Memory B cell (primary cell): ENCODE measurements around the gene KLB.
"Not testable (repeated sequence)": the region's sequence is repeated elsewhere in the genome, so short reads cannot be mapped to it uniquely, and the experiment has no call there.

Source experiments
- ATAC-seq: fragments of 150-1000 bp; cut with Tn5 transposase; 2 replicates; pipeline ENCODE4 v1.10.0; 2021; ENCODE audit warnings: low read depth, mild to moderate bottlenecking, moderate library complexity
- DNase-seq, 2 donors: peaks; one replicate each; pipeline ENCODE4 v3.0.0; 2022; ENCODE audit warnings: low spot score in 2 of 2
- H3K27ac Mint-ChIP-seq: one replicate; pipeline ENCODE4 v1.8.0; 2022; ENCODE audit warnings: mild to moderate bottlenecking, moderate library complexity, mixed read lengths
- H3K27me3 Mint-ChIP-seq: one replicate; pipeline ENCODE4 v1.8.0; 2022; ENCODE audit warnings: mixed read lengths
- H3K36me3 Mint-ChIP-seq: one replicate; pipeline ENCODE4 v1.8.0; 2022; ENCODE audit warnings: mild to moderate bottlenecking, mixed read lengths
- H3K4me1 Mint-ChIP-seq: one replicate; pipeline ENCODE4 v1.8.0; 2022; ENCODE audit warnings: mixed read lengths
- H3K4me3 Mint-ChIP-seq: one replicate; pipeline ENCODE4 v1.8.0; 2022; ENCODE audit warnings: mild to moderate bottlenecking, moderate library complexity, mixed read lengths
- H3K9me3 Mint-ChIP-seq: one replicate; pipeline ENCODE4 v1.8.0; 2022; ENCODE audit warnings: mixed read lengths

Gene KLB

GRCh38 chr4:39442998-39443397, 36.3 kb downstream of the KLB start:
- no peak for DNase-seq
- no peak for ATAC-seq
- H3K9me3 Mint-ChIP-seq = no peaks in the 10 kb centered on the region
- H3K27me3 Mint-ChIP-seq = no peaks in the 10 kb centered on the region
- peaks cover 4% of the 10 kb centered on the region for H3K4me1 Mint-ChIP-seq
- H3K36me3 Mint-ChIP-seq = no peaks in the 10 kb centered on the region
- no peak overlapping the region for H3K4me3 Mint-ChIP-seq
- no peak overlapping the region for H3K27ac Mint-ChIP-seq

- Mint-ChIP-seq H3K4me3 (peak overlapping the region; percentile 81), H3K27me3 (no peaks in the 10 kb centered on the region), H3K36me3 (no peaks in the 10 kb centered on the region), H3K27ac (peak overlapping the region; percentile 91), H3K9me3 (no peaks in the 10 kb centered on the region), H3K4me1 (peaks cover 4% of the 10 kb centered on the region)
- no peak for DNase-seq
- ATAC-seq = no peak
Measured at GRCh38 chr4:39446483-39446841, 39.7 kb downstream of the KLB start.

GRCh38 chr4:39446842-39447573, 40.3 kb downstream of the KLB start:
- ATAC-seq = peak; percentile 93
- peak; percentile 78 to 87 for DNase-seq
- H3K36me3 Mint-ChIP-seq = peaks cover 1% of the 10 kb centered on the region
- peak overlapping the region; percentile 91 for H3K27ac Mint-ChIP-seq
- H3K4me1 Mint-ChIP-seq = peaks cover 4% of the 10 kb centered on the region
- peak overlapping the region; percentile 81 for H3K4me3 Mint-ChIP-seq
- H3K9me3 Mint-ChIP-seq = no peaks in the 10 kb centered on the region
- H3K27me3 Mint-ChIP-seq = no peaks in the 10 kb centered on the region

DNA sequence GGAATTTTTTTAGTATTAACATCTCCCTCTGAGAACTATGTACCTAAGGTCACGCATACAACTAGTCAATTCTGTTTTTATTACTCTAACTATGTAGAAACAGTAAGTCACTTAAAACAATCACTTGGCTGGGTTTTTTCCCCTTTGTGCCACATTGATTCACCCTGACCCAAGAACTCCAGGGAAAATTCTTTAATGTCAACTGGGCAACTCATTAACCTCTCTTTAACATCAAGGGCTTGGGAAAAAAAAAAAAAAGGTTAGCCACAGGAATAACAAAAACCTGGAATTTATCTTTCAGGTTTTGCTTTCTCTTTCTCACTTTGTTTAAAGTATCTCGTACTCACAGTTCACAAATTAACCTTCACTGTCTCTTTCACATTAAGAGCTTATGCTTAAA, 43.9 kb downstream of the KLB start:
- Mint-ChIP-seq H3K4me1 (peaks cover 4% of the 10 kb centered on the region), H3K36me3 (peaks cover 18% of the 10 kb centered on the region), H3K27me3 (no peaks in the 10 kb centered on the region), H3K4me3 (no peak overlapping the region), H3K9me3 (no peaks in the 10 kb centered on the region), H3K27ac (peak overlapping the region; percentile 3)
- DNase-seq = no peak
- no peak for ATAC-seq

- Mint-ChIP-seq H3K4me3 (no peak overlapping the region), H3K36me3 (peaks cover 20% of the 10 kb centered on the region)
Measured at GRCh38 chr4:39451423-39452023, 44.8 kb downstream of the KLB start.

DNA sequence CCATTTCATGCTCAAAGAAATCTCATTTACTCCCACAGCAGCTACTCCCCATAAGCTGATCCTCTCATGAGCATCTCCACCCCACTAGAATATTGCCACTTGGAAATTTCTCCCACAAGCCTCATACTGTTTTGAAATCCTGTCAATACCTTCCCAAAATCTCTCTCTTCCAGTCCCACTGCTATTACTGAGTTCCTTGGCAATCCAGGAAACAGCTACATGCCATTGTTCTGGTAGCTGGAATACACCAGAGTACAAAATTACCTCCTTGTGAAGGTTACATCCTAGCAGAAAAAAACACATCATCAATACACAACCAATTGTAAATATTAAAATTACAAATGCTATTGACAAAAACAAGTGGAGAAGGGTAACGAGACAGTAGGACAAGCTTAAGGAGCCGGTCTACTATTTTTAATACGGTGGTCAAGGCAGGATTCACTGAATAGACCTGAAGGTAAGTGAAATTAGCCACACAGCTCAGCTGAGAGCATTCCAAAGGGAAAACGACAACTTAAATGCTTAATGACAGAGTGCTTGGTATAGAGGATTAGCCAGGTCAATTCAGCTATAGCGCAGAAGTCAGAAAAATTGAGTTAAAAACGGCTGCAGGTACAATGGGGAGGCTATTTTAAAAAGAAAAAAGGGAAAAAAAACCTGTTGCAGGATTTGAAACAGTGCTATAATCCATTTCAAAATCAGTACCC, 45.6 kb downstream of the KLB start:
- no peak for ATAC-seq
- H3K4me1 Mint-ChIP-seq = peaks cover 5% of the 10 kb centered on the region
- DNase-seq = no peak
- peaks cover 26% of the 10 kb centered on the region for H3K36me3 Mint-ChIP-seq
- no peak overlapping the region for H3K4me3 Mint-ChIP-seq
- H3K27me3 Mint-ChIP-seq = no peaks in the 10 kb centered on the region
- H3K9me3 Mint-ChIP-seq = no peaks in the 10 kb centered on the region
- H3K27ac Mint-ChIP-seq = peak overlapping the region; percentile 48

More at GRCh38 chr4:39451423-39452023, 44.8 kb downstream of the KLB start:
- H3K27ac Mint-ChIP-seq = no peak overlapping the region
- ATAC-seq (no peak), DNase-seq (no peak)
- peaks cover 4% of the 10 kb centered on the region for H3K4me1 Mint-ChIP-seq
- H3K9me3 Mint-ChIP-seq = no peaks in the 10 kb centered on the region
- no peaks in the 10 kb centered on the region for H3K27me3 Mint-ChIP-seq

- Mint-ChIP-seq H3K27ac (peak overlapping the region; percentile 48), H3K4me1 (peaks cover 7% of the 10 kb centered on the region), H3K9me3 (no peaks in the 10 kb centered on the region), H3K27me3 (no peaks in the 10 kb centered on the region), H3K4me3 (no peak overlapping the region), H3K36me3 (peaks cover 30% of the 10 kb centered on the region)
- DNase-seq (no peak), ATAC-seq (no peak)
Measured at GRCh38 chr4:39452860-39453587, 46.3 kb downstream of the KLB start.

DNA sequence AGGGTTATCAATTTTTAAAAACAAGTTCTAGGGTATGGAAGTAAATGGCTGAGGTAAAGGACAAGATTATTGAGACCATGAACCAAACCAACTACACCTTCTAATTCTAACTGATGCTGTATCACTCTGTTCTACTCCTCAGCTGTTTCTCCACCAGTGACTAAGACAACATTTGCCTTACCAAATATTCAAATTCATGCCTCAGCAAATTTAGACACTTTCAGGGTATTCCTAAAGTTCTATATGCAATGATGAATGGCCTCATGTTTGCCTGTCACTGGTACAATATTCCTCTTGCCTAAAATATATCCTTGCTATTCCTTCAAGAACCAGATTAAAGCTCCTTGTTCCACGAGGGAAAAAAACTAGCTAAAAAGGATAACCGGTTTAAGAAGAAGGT, 47.0 kb downstream of the KLB start:
- no peak overlapping the region for H3K27ac Mint-ChIP-seq
- no peaks in the 10 kb centered on the region for H3K9me3 Mint-ChIP-seq
- DNase-seq (no peak), ATAC-seq (no peak)
- H3K27me3 Mint-ChIP-seq = no peaks in the 10 kb centered on the region
- peaks cover 30% of the 10 kb centered on the region for H3K36me3 Mint-ChIP-seq
- peaks cover 9% of the 10 kb centered on the region for H3K4me1 Mint-ChIP-seq
- H3K4me3 Mint-ChIP-seq = no peak overlapping the region

- peak overlapping the region; percentile 41 for H3K27ac Mint-ChIP-seq
- no peaks in the 10 kb centered on the region for H3K27me3 Mint-ChIP-seq
- H3K9me3 Mint-ChIP-seq = no peaks in the 10 kb centered on the region
- ATAC-seq (no peak), DNase-seq (no peak)
- H3K4me1 Mint-ChIP-seq = peaks cover 12% of the 10 kb centered on the region
- no peak overlapping the region for H3K4me3 Mint-ChIP-seq
- H3K36me3 Mint-ChIP-seq = peaks cover 30% of the 10 kb centered on the region
Measured at GRCh38 chr4:39455486-39455885, 48.8 kb downstream of the KLB start.

GRCh38 chr4:39456946-39457763, 50.4 kb downstream of the KLB start:
- peak overlapping the region; percentile 96 for H3K4me3 Mint-ChIP-seq
- H3K36me3 Mint-ChIP-seq = peaks cover 28% of the 10 kb centered on the region
- H3K4me1 Mint-ChIP-seq = peaks cover 12% of the 10 kb centered on the region

DNA sequence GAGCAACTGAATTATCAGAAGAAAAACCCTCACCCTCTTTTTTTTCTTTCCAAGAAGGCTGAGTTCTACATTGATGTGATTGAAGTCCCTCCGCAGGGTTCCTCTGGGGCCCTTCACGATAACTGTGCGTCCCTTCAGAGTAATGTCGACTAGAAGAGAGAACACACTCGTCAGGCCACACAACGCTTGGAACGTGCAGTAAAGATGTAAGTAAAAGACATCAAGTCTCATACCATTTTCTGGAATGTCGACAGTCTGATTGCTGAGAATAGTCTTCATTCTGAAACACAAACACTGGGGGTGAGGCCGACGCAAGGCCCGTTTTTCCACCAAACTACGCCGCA, 51.4 kb downstream of the KLB start:
- H3K27me3 Mint-ChIP-seq, H3K9me3 Mint-ChIP-seq, DNase-seq: not testable (repeated sequence)
- peak overlapping the region; percentile 99 for H3K27ac Mint-ChIP-seq
- peaks cover 12% of the 10 kb centered on the region for H3K4me1 Mint-ChIP-seq
- peak; percentile 2 for ATAC-seq
- peak overlapping the region; percentile 96 for H3K4me3 Mint-ChIP-seq
- H3K36me3 Mint-ChIP-seq = peaks cover 21% of the 10 kb centered on the region

More at GRCh38 chr4:39456946-39457763, 50.4 kb downstream of the KLB start:
- DNase-seq = no peak
- Mint-ChIP-seq H3K27me3 (no peaks in the 10 kb centered on the region), H3K27ac (peak overlapping the region; percentile 99), H3K9me3 (no peaks in the 10 kb centered on the region)
- no peak for ATAC-seq

DNA sequence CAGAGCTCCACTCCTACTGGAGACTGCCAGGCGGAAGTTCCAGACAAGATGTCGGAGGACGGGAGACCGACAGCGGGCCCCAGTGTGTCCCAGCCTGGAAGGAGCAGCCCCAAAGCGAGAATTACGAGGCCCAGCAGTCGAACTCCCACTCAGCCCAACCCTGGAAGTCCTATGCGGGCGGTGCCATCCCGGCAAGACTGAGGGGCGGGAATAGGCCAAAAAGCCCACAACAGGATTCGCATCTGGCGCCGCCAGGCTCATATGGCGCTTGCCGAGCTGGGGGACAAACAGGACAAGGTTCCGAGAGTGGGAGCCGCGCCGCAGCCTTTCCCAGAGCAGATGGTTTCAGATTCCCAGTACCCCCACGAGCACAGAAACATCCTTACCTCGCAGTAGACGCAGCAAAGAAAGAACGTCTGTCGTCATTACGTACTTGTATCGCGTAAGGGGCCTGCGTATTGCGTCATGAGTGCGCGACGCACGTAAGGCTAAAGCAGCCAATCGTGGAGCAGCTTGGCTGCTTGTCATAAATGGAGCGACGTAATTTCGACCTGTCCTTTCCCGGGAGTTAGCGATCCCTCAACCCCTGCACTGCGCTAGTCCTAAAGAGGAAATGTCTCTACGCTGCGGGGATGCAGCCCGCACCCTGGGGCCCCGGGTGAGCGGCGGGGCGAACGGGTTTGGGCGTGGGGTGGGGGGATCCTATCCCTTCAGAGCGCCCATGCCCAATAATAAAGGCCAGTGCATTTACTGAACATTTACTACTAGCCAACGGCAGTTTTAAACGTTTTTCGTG, 52.0 kb downstream of the KLB start, which contains the start of the genes LIAS and RPL9:
TSS of gene LIAS (plus strand) at position 552 of the 796 bp plus-strand sequence. CDS start at position 614, 62 bp downstream.
TSS of gene RPL9 (minus strand) at position 418 of the 796 bp plus-strand sequence. CDS start 483 bp downstream, outside the sequence.
- H3K27ac Mint-ChIP-seq = peak within 1 kb of the TSS; percentile 99
- ATAC-seq = peak; percentile 88
- H3K9me3 Mint-ChIP-seq = no peaks in the 10 kb centered on the region
- H3K27me3 Mint-ChIP-seq = no peaks in the 10 kb centered on the region
- DNase-seq = peak; percentile 87 to 89
- peaks cover 18% of the 10 kb centered on the region for H3K36me3 Mint-ChIP-seq
- peak within 1 kb of the TSS; percentile 96 for H3K4me3 Mint-ChIP-seq
- peaks cover 12% of the 10 kb centered on the region for H3K4me1 Mint-ChIP-seq
